GM23338 (cell line): Measurements from ENCODE around the gene MLANA. TPM values are rescaled to one million over a fixed set of nuclear protein-coding genes. Genes with fewer than 3 reads are reported as not detected.
A peak's percentile ranks its signal among the peaks of the same experiment; 100 is the strongest.

ENCODE experiments used
- ATAC-seq: fragments of 200-7000 bp; cut with Tn5 transposase; 3 replicates; pipeline ENCODE4 v1.9.1; 2020
- DNase-seq: peaks from one replicate; pipeline ENCODE4 v3.0.0-alpha.2; 2015; ENCODE audit warnings: low spot score
- H2AFZ ChIP-seq: fragments of 200-600 bp; sonication (generic); 2 replicates; pipeline ENCODE4 v1.8.0; 2016; ENCODE audit warnings: antibody characterized with exemption, mild to moderate bottlenecking, moderate library complexity
- H3F3A ChIP-seq: fragments of 200-600 bp; sonication (generic); replicated peaks from 2 replicates; pipeline ENCODE4 v1.8.0; 2017; ENCODE audit warnings: antibody characterized with exemption, mixed run types, low read depth
- H3K27ac ChIP-seq: fragments of 200-600 bp; sonication (generic); 2 replicates; pipeline ENCODE4 v1.6.1; 2016; ENCODE audit warnings: low read depth
- H3K27me3 ChIP-seq: fragments of 200-600 bp; sonication (generic); 2 replicates; pipeline ENCODE4 v1.8.0; 2016; ENCODE audit warnings: mild to moderate bottlenecking, mixed run types, moderate library complexity; ENCODE audit not compliant: insufficient read depth
- H3K36me3 ChIP-seq: fragments of 200-600 bp; sonication (generic); 2 replicates; pipeline ENCODE4 v1.8.0; 2016; ENCODE audit warnings: mild to moderate bottlenecking; ENCODE audit not compliant: insufficient read depth
- H3K4me1 ChIP-seq: fragments of 200-600 bp; sonication (generic); 2 replicates; pipeline ENCODE4 v1.8.0; 2016; ENCODE audit warnings: mild to moderate bottlenecking, moderate library complexity; ENCODE audit not compliant: insufficient read depth
- H3K4me2 ChIP-seq: fragments of 200-600 bp; sonication (generic); 2 replicates; pipeline ENCODE4 v1.7.1; 2017; ENCODE audit warnings: mixed run types
- H3K4me3 ChIP-seq: fragments of 200-600 bp; sonication (generic); 2 replicates; pipeline ENCODE4 v1.6.1; 2016; ENCODE audit warnings: mixed run types
- H3K79me2 ChIP-seq: fragments of 200-600 bp; sonication (generic); replicated peaks from 2 replicates; pipeline ENCODE4 v1.8.0; 2017; ENCODE audit warnings: mild to moderate bottlenecking; ENCODE audit not compliant: insufficient read depth
- H3K9me2 ChIP-seq: fragments of 200-600 bp; sonication (generic); 2 replicates; pipeline ENCODE4 v1.8.0; 2017; ENCODE audit not compliant: insufficient read depth
- H4K20me1 ChIP-seq: fragments of 200-600 bp; sonication (generic); replicated peaks from 2 replicates; pipeline ENCODE4 v1.8.0; 2017; ENCODE audit warnings: mild to moderate bottlenecking; ENCODE audit not compliant: insufficient read depth
- H3K27ac Mint-ChIP-seq: 2 replicates; pipeline ENCODE4 v1.8.0; 2020; ENCODE audit warnings: inconsistent platforms, mild to moderate bottlenecking, moderate library complexity, mixed read lengths
- H3K27me3 Mint-ChIP-seq: 3 replicates; pipeline ENCODE4 v1.8.0; 2022; ENCODE audit warnings: low read depth, mild to moderate bottlenecking, moderate library complexity, mixed read lengths, inconsistent platforms; ENCODE audit not compliant: insufficient read depth, poor library complexity
- H3K36me3 Mint-ChIP-seq: 3 replicates; pipeline ENCODE4 v1.8.0; 2021; ENCODE audit warnings: low read depth, mild to moderate bottlenecking, inconsistent platforms, moderate library complexity, mixed read lengths
- H3K4me1 Mint-ChIP-seq: 3 replicates; pipeline ENCODE4 v1.8.0; 2020; ENCODE audit warnings: mild to moderate bottlenecking, inconsistent platforms, mixed read lengths
- H3K4me3 Mint-ChIP-seq: 3 replicates; pipeline ENCODE4 v1.8.0; 2021; ENCODE audit warnings: moderate library complexity, mild to moderate bottlenecking, inconsistent platforms, mixed read lengths
- H3K9me3 Mint-ChIP-seq: 3 replicates; pipeline ENCODE4 v1.8.0; 2020; ENCODE audit warnings: moderate library complexity, mild to moderate bottlenecking, inconsistent platforms, mixed read lengths
- CREB1 ChIP-seq: fragments of 250-450 bp; sonication (Bioruptor Pico); IDR thresholded peaks from 2 replicates; pipeline ENCODE4 v1.5.0; 2020; ENCODE audit warnings: low read depth, mild to moderate bottlenecking, moderate library complexity
- CTCF ChIP-seq, 2 experiments: fragments of 200-600 bp in 1 of 2; sonication (generic) in 1 of 2; conservative IDR thresholded peaks; 2 replicates each; pipeline versions ENCODE4 v1.5.1 to v1.6.1; 2016 to 2017; ENCODE audit warnings: antibody characterized with exemption in 2 of 2, low read depth in 2 of 2, mild to moderate bottlenecking in 2 of 2, moderate library complexity in 1 of 2
- ETS1 ChIP-seq: IDR thresholded peaks from 2 replicates; pipeline ENCODE4 v1.6.1; 2016; ENCODE audit warnings: antibody characterized with exemption
- EZH2 ChIP-seq: fragments of 200-600 bp; sonication (generic); IDR thresholded peaks from one replicate; pipeline ENCODE4 v1.8.0; 2017; ENCODE audit warnings: antibody characterized with exemption, mild to moderate bottlenecking, low read depth; ENCODE audit not compliant: unreplicated experiment
- EZH2phosphoT487 ChIP-seq: fragments of 200-600 bp; sonication (generic); IDR thresholded peaks from one replicate; pipeline ENCODE4 v1.8.1; 2018; ENCODE audit warnings: antibody characterized with exemption; ENCODE audit not compliant: unreplicated experiment
- JUNB ChIP-seq: IDR thresholded peaks from one replicate; pipeline ENCODE4 v1.6.1; 2016; ENCODE audit warnings: antibody characterized with exemption; ENCODE audit not compliant: unreplicated experiment
- POLR2AphosphoS5 ChIP-seq: IDR thresholded peaks from 2 replicates; pipeline ENCODE4 v1.6.1; 2016; ENCODE audit warnings: antibody characterized with exemption, low read depth
- REST ChIP-seq: IDR thresholded peaks from one replicate; pipeline ENCODE4 v1.6.1; 2018; ENCODE audit warnings: antibody characterized with exemption; ENCODE audit not compliant: unreplicated experiment
- ZNF331 ChIP-seq: fragments of 250-450 bp; sonication (Bioruptor Pico); IDR thresholded peaks from 2 replicates; pipeline ENCODE4 v1.5.0; 2020; ENCODE audit warnings: low read depth, mild to moderate bottlenecking, moderate library complexity
- polyA plus RNA-seq: library from polyadenylated mRNA; unstranded; fragments of >200 nt; fragmentation: Nextera tagmentation; extraction: Ambion mirVana; gene quantifications from 2 replicates; pipeline ENCODE4 v1.2.1, GENCODE V29; 2016
- total RNA-seq: library from RNA; depleted of rRNA; stranded (reverse); fragments of >200 nt; shearing (Covaris generic); gene quantifications from 2 replicates; pipeline ENCODE4 v1.2.3, GENCODE V29; 2014

Gene MLANA
- total and polyA plus RNA-seq, 2 experiments from 2014 or later: not detected

GRCh38 chr9:5870691-5871090 lies 20.0 kb upstream of the MLANA start:
- Histone ChIP-seq H4K20me1 (no peaks in the 10 kb centered on the region), H3K27me3 (no peaks in the 10 kb centered on the region), H3K4me1 (peaks cover 8% of the 10 kb centered on the region; the same call in 1 of the 2 replicates), H3K4me3 (no peak overlapping the region), H2AFZ (no peak overlapping the region), H3F3A (no peaks in the 10 kb centered on the region), H3K36me3 (no peaks in the 10 kb centered on the region), H3K79me2 (no peaks in the 10 kb centered on the region), H3K4me2 (no peak overlapping the region), H3K9me2 (no peaks in the 10 kb centered on the region), H3K27ac (no peak overlapping the region)
- no peak for TF ChIP-seq REST
- no peak for TF ChIP-seq POLR2AphosphoS5
- TF ChIP-seq ZNF331: no peak
- TF ChIP-seq CTCF (conservative IDR thresholded peaks at IDR 0.05; ENCODE audit: low read depth in 2 of 2): no peak
- TF ChIP-seq CREB1 (CRISPR knock-in tag): no peak
- TF ChIP-seq EZH2: no peak
- DNase-seq (no peak), ATAC-seq (no peak)
- H3K36me3 Mint-ChIP-seq: no peaks in the 10 kb centered on the region
- no peak overlapping the region for H3K27ac Mint-ChIP-seq
- H3K4me1 Mint-ChIP-seq: peaks cover 11% of the 10 kb centered on the region
- no peaks in the 10 kb centered on the region for H3K9me3 Mint-ChIP-seq
- H3K4me3 Mint-ChIP-seq: no peak overlapping the region
- H3K27me3 Mint-ChIP-seq: peaks cover 4% of the 10 kb centered on the region

GRCh38 chr9:5871785-5872184 lies 18.9 kb upstream of the MLANA start:
- Histone ChIP-seq H3K27me3 (no peaks in the 10 kb centered on the region), H3K27ac (no peak overlapping the region), H3K9me2 (no peaks in the 10 kb centered on the region), H2AFZ (peak overlapping the region; percentile 86), H3K4me1 (no peaks in the 10 kb centered on the region), H4K20me1 (no peaks in the 10 kb centered on the region), H3K36me3 (no peaks in the 10 kb centered on the region), H3K4me3 (no peak overlapping the region), H3K4me2 (no peak overlapping the region), H3F3A (no peaks in the 10 kb centered on the region), H3K79me2 (no peaks in the 10 kb centered on the region)
- H3K4me3 Mint-ChIP-seq: no peak overlapping the region
- DNase-seq (no peak), ATAC-seq (no peak)
- H3K27ac Mint-ChIP-seq: no peak overlapping the region
- no peaks in the 10 kb centered on the region for H3K36me3 Mint-ChIP-seq
- TF ChIP-seq JUNB: no peak
- no peak for TF ChIP-seq EZH2
- TF ChIP-seq ETS1: no peak
- no peak for TF ChIP-seq EZH2phosphoT487
- TF ChIP-seq ZNF331: no peak
- H3K27me3 Mint-ChIP-seq: peaks cover 4% of the 10 kb centered on the region
- no peaks in the 10 kb centered on the region for H3K9me3 Mint-ChIP-seq
- peaks cover 6% of the 10 kb centered on the region for H3K4me1 Mint-ChIP-seq
